Hematopoietic multipotent progenitor cell treated with erythropoietin and hydrocortisone succinate and interleukin-3 and kit ligand, for 17 days (in vitro differentiated cells): ENCODE measurements around the gene SNX8.

Experiments used
- DNase-seq: peaks from one replicate; pipeline ENCODE4 v3.0.0-alpha.2; 2015; ENCODE audit warnings: low spot score

Gene SNX8

DNA sequence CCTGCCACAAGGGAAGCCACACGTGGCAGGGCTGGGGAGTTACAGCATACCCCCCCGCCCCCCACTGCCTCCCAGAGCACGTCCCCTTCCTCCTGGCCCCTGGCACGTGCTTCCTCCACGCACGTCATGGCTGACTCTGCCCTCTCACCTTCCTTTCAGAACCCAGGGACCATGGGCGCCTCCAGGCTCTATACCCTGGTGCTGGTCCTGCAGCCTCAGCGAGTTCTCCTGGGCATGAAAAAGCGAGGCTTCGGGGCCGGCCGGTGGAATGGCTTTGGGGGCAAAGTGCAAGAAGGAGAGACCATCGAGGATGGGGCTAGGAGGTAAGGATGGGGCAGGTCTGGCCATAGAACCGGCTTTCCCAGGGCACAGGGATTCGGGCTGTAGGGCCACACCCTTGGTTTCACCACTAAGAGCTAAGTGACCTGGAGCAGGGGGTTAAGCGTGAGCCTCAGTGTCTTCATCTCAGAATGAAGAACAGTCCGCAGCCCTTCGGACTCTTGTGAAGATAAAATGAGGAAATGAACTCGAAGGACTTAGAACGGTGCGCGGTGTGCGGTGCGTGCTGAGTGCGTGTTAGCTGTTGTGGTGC lies 69.7 kb downstream of the SNX8 start:
- DNase-seq: no peak

DNA sequence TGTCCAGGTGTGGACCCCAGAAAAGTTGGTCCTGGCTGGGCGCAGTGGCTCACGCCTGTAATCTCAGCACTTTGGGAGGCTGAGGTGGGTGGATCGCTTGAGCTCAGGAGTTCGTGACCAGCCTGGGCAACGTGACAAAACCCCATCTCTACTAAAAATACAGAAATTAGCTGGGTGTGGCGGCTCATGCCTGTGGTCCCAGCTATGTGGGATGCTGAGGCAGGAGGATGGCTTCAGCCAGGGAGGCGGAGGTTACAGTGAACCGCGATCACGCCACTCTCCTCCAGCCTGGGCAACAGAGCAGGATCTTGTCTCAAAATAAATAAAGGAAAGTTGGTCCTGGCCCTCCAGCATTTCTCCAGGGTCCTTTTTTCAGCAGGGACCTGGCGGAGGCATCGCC lies 70.8 kb downstream of the SNX8 start:
- no peak for DNase-seq

DNA sequence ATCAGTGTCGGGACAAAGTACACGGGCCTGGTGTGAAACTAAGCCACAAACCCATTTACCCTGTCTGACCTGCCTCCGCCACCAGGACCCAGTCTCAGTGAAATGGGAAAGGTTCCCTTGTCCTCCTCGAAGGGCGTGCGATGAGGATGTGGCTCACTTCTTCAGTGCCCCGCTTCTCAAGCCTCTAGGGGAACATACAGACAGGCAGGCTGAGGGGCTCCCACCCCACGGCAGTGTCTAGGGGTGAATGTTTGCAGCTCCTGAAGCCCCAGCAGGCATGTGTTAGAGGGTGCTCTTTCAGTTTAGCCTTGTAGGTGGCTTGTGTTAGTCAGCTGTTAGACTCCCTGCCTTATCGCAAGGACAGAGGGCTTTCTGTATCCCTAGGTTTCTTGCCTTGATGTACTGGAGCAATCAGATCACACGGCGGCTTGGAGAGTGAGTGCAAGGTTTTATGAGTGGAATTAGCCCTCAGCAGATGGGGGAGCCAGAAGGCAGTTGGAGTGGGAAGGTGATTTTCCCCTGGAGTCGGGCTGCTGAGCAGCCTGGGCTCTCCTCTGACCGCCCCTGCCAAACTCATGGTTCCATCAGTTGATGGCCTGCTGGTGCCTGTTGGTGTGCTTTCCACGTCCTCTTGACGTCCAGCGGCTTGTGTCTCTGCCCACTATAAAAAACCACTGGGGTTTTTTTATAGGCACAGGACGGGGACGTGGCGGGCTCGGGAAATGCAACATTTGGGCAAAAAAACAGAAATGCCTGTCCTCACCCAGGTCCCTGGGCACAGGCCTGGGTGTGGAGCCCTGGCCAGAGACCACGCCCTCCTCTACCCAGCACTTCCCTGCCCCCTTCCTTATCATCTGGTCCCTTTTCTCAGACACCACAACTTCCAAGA lies 71.5 kb downstream of the SNX8 start:
- peak; percentile 50 for DNase-seq

DNA sequence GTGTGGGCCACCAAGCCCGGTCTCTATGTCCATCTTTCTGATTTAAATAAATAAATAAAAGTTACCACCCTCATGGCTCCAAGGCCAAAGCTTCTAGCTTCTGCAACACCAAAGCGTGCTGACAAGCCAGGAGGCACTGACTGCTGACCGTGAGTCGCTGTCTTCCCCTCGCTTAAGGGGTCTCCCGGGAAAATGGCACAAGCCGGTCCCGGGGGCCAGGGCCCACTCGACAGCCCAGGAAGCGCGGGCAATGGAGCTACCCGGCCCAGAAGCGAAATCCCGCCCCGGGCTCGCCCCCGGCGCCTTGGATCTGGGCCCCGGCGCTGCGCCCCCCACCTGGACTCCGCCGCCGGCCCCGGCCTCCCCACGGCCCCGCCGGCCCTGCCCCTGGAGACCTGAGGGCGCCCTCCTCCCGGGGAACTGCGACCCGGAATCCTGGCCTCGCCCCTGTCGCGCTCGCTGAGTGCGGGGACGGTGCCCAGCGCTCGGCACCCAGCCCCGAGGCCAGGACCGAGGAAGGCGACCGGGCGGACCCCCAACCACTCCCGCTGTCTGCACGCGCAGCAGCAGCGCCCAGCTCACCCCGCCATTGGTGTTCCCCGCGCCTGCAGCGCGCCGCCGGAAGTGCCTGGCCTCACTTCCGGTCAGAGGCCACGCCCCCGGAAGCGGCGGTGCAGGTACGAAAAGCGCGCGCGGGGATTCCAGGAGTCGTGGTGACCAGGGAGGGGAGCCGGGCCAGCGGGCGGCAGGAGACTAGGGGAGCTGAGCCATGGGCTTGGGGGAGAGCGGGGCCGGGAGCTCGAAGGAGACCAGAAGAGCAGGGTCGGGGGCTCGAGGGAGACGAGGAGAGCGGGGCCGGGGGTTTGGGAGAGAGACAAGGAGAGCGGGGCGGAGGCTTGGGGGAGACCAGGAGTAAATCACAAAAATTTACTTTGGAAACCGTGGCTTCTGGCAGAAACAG lies 72.4 kb downstream of the SNX8 start, which contains the start of the genes MRM2 and NUDT1:
TSS of gene MRM2 (minus strand) at position 626 of the 961 bp plus-strand sequence. CDS start at position 590, 36 bp downstream.
TSS of gene NUDT1 (plus strand) at position 647 of the 961 bp plus-strand sequence. CDS start 2,349 bp downstream, outside the sequence.
- DNase-seq: peak; percentile 76

DNA sequence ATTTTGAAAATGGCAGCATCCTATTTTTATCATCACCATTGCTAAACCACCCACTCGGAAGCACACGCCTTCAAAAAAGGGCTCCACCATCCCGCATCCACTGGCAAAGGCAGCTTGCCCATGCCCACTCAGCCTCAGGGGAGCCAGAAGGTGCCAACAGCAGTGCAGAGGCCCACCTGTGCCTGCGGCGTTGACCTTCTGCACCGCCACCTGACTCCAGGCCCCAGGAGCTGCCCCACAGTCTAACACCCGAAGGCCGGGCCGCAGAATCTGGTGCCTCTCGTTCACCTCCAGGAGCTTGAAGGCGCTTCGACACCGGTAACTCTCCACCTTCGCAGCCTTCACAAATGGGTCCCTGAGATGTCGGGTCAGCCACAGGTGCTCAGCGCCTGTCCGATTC lies 75.0 kb downstream of the SNX8 start:
- no peak for DNase-seq

DNA sequence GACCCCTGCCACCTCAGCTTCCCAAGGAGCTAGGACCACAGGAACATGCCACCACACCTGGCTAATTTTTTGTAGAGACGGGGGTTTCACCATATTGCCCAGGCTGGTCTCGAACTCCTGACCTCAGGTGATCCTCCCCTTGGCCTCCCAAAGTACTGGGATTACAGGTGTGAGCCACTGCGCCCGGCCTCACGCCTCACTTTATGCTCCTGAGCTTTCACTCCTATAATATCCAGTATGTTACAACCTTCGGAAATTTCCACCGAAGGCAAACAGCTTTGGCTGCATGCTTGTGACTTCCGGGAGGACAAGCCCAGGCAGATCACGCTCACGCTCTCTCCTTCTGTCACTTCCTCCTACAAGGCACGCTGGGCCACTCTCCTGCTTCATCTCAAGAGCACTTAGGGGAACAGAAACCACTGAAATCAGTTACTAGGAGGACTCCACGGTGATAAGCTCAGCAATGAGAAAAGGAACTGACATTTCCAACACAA lies 77.1 kb downstream of the SNX8 start:
- DNase-seq: no peak

DNA sequence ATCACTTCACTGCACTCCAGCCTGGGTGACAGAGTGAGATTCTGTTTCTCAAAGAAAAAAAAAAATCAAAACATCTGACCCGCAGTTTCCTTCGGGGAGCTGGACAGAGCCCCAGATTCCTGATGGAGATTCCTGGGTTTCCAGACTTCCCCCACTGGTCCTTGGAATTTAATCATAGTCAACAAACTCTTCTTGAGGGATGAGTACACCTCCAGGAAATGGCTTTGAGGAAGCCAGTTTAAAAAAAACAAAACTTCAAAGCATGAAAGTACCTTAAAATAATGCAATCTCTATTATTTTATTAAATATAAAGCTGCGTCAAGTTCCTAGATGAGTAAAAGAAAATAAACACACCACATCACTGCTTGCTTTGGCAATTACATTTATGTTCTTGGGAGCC lies 80.3 kb downstream of the SNX8 start:
- DNase-seq: no peak

DNA sequence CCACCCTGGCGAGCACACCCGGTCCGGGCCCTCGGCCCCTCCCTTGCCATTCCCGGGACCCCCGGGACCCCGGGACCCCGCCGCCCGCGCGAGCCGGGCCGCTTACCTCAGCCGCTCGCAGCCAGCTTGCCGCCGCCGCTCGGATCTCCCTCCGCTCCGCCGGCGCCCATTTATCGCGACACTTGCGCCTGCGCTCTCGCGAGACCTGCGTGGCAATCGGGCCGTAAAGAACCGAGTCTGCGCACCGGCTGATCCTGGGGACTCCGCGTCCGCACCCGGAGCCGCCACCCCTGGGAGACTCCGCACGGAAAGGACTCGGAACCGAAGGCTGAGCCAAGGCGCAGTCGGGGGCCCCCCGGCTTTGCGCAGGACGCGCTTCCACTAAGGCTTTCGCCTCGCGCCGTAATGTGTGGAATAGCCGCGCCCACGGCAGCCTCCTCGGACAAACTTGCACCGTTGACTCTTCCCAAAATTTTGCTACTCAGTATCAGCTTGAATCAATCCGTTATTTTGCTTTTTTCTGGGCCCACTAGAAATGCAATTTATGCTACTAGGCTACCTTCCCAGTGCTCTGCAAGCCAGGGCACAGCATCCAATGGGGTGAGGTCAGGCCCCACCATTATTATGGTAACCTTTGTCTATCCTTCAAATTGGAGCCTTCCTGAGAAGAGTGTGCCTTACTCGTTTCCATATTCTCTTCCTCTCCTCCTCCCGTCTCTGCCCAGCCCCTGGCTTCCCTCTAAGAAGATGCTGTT lies 81.3 kb downstream of the SNX8 start, which contains the start of gene MAD1L1:
TSS of gene MAD1L1 (minus strand) at position 180 of the 755 bp plus-strand sequence. CDS start 2,812 bp downstream, outside the sequence.
- peak; percentile 90 for DNase-seq

DNA sequence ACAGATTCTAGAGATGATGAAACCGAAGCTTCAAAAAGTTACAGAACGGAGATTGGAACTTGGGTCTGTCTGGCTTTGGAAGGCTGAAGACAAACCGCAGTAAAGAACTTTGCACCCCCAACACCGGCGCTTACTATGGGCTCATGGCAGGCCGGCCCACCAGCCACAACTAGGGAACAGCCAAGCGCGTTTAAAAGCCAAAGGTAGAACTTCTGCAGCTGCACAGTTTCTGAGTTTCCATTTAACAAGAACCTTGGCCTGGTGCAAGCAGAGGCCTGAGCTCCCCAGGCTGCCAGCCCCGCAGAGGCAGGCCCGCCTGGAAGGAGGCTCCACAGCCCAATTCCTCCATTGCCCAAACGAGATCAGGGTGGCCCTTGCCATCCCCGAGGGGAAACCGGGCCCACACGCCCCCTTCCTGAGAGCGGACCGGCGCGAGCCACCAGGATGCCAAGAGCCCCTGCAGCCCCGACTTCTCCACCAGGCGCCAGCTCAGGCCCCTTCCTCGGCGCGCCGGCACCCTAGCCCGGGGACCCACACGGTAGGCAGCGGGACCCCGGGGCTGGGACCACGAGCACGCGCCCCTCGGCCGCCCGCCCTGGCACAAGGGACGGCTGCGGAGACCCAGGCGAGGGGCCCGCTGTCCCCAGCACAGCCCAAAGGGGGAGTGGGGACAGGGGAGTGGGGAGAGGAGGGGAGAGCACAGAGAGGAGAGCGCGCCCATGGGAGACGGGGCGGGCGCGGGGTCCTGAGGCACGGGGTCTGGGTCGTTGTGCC lies 82.1 kb downstream of the SNX8 start:
- peak; percentile 5 for DNase-seq

DNA sequence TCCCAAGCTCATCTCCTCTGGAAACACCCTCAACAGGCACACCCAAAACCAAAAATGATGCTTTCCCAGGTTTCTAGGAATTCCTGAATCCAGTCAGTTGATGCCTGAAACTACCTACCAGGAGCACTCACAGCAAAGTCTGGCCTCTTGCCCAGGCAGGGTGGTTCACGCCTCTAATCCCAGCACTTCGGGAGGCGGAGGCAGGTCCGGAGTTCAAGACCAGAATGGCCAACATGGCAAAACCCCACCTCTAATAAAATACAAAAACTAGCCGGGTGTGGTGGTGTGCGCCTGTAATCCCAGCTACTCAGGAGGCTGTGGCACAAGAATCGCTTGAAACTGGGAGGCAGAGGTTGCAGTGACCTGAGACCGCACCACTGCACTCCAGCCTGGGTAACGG lies 83.4 kb downstream of the SNX8 start:
- DNase-seq: no peak

DNA sequence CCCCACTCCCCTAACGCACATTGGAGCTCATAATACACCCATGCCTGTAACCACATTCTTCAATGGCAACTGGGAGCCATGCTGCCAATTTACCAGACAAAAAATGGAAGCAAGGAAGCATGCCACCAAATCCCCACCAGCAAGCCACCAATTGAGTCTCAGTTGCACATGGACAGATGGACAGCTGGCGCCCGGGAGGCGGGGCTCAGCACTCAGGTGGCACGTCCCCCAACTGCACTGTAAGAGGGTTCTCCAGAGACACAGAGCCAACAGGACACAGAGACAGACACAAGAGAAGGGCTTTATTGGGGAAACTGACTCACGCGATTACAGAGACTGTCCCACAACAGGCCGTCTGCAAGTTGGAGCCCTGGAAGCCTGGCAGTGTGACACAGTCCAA lies 84.0 kb downstream of the SNX8 start:
- DNase-seq: no peak

DNA sequence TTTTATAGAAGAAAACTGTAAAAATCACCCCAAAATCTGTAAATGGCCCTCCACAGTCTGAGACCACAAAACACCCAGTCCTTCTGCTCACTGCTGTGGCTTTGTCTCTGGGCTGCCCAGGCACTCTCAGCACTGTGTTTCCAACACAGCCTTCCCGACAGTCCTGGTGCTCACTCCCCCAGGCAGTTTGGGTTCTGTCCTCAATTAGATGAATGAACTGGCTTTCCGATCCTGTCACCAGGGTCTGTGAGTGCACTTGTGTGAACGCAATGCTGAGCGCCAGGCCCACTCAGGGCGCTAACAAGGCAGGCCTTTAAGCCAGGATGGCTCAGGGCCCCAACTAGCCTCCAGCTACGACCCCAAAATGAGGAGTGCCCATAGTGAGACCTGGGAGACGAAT lies 84.8 kb downstream of the SNX8 start:
- DNase-seq: no peak

DNA sequence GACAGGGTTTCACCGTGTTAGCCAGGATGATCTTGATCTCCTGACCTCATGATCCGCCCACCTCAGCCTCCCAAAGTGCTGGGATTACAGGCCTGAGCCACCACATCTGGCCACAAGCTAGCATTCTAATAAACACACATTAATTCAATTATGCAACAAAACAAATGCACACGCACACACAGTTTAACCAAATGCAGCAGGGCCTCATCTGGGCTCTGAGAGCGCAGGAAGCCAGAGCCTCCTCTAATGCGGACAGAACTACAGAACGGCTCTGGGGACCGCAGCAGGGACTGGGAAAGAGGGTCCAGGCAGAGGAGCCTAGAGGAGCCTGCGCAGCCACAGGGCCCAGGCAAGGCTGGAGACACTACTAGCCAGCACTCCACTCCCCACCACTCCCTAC lies 85.3 kb downstream of the SNX8 start:
- DNase-seq: no peak

DNA sequence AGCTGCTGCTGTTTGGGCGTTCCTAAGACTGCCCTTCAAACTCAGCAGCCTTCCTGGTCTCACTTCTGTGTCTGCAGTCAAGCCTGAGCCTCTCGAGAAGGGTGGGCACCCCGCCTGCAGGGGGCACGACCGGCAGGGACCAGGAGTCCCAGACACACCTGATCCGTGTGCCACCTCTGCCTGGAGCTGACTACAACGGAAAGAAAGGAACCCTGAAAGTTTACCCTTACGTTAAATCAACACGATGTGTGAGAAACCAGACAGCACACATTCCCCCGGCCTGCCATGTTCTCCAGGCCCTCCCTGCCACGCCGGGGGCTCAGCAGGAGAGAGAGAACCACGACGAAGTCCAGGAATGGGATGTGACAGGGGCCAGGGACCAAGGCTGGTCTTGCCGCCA lies 86.5 kb downstream of the SNX8 start:
- no peak for DNase-seq

DNA sequence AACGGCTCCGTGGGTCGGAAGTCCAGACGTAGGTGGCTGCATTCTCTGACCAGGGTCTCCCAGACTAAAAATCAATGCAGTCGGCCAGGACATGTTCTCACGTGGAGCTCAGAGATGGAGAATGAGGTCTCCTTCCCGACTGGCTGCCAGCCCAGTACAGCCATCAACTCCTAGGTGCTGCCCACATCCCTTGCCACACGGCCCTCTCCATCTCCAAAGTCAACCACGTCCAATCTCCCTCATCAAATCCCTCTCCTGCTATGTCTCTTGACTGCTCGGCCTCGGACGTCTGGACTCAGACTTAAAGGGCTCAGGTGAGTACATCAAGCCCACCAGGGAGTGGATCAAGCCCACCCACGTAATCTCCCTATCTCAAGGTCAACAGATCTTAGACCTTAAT lies 88.4 kb downstream of the SNX8 start:
- no peak for DNase-seq

DNA sequence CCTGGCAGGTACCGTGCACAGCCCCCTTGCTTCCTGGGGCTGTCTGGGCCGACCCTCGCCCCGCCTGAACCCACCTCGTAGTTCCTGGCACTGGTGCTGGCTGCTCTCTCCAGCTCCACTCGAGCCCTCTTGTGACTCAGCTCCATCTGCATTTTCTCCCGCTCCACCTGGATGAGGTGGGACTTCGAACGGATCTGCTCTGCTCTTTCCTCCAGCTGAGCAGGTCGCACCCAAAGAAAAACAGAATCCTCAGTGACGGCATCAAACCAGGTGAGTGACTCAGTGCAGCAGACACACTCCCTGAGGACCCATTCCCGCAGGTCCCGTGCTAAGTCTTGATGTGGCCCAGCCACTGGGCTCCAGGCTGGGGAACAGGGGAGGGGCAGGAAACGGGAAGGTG lies 88.9 kb downstream of the SNX8 start:
- DNase-seq: no peak

DNA sequence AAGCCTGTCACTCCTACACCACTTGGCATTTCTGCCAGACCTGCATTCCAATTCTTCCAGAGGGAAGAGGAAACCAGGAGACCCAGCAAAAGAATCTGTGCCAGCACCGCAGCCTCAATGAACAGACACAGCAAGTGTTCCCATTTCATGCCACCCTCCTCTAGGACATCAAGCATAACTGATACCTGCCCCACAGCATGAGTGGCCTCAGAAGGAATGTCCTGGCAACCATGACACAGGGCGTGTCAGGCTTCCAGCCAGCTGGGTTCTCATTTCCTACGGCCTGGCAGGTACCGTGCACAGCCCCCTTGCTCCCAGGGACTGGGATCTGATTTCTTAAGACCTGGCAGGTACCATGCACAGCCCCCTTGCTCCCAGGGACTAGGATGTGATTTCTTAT lies 89.3 kb downstream of the SNX8 start:
- no peak for DNase-seq

DNA sequence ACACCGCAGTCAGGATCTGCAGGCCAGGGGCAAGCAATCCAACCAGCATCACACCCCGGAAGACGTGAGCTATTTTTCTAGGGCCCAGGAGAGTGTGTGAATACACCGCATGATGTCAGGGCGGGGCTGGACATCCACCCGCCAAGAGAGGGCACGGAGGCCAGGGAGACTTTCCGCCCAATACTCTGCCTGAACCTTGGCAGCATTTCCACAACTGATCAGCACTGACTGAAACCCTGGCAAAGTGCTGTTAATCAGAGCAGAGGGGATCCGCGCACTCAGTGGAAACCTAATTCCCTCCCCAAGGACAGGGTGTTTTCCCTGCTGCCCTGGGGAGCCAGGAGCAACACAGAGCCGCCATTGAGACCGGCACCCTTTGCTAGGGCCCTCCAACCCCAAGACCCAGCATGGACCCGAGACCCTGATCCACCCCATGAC lies 89.7 kb downstream of the SNX8 start:
- DNase-seq: no peak

DNA sequence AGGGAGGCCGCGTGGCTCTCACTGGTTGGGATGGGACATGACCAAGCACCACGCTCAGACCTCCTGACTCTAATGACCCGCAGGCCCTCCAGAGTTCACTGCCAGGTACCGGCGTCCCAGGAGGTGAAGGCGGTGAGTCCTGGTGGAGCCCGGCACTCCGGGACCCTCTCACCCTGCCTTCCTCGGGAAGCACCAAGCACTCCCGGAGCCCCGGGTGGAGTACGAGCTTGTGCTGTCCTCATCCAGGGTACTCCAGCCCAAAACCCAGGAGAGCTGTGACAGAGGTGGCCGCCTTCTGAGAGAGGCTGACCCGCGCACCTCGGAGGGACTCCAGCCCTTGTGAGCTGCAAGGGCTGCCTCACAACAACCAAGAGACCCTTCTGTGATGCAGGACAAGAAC lies 90.9 kb downstream of the SNX8 start:
- no peak for DNase-seq

DNA sequence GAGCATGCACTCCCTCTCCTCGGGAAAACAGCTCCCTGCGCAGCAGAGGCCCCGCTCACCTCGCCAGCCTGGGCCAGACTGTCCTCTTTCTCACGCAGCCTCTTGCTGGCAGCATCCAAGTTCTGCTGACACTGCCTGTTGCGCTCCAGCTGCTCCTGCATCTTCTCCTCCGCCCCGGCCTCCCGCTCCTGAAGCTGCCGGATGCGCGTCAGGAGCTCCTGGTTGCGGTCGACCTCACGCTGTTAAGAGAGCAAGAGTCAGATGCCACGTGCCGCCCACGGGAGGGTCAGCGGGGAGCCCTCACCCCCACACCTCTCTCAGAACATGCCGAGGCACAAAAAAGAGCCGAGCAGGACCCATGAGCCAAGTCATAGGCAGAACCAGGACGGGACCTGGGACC lies 91.7 kb downstream of the SNX8 start:
- no peak for DNase-seq
